Ishikawa (cell line): ENCODE measurements around the gene PROC.

Experiments used
- CEBPB ChIP-seq: IDR thresholded peaks from 2 replicates; pipeline ENCODE4 v1.6.1; 2012
- CREB1 ChIP-seq: IDR thresholded peaks from 2 replicates; pipeline ENCODE4 v1.6.1; 2012; ENCODE audit warnings: low read depth
- EGR1 ChIP-seq: IDR thresholded peaks from 2 replicates; pipeline ENCODE4 v1.6.1; 2012
- EP300 ChIP-seq: IDR thresholded peaks from 2 replicates; pipeline ENCODE4 v1.6.1; 2012; ENCODE audit warnings: borderline replicate concordance
- FOXM1 ChIP-seq: IDR thresholded peaks from 2 replicates; pipeline ENCODE4 v1.6.1; 2012; ENCODE audit warnings: low read depth, borderline replicate concordance
- NFIC ChIP-seq: IDR thresholded peaks from 2 replicates; pipeline ENCODE4 v1.6.1; 2012
- RAD21 ChIP-seq: IDR thresholded peaks from 2 replicates; pipeline ENCODE4 v1.6.1; 2012; ENCODE audit warnings: low read depth
- TAF1 ChIP-seq: IDR thresholded peaks from 2 replicates; pipeline ENCODE4 v1.6.1; 2012; ENCODE audit warnings: low read depth, mild to moderate bottlenecking
- TCF12 ChIP-seq: IDR thresholded peaks from 2 replicates; pipeline ENCODE4 v1.6.1; 2012; ENCODE audit warnings: low read depth
- TEAD4 ChIP-seq: IDR thresholded peaks from 2 replicates; pipeline ENCODE4 v1.6.1; 2012
- YY1 ChIP-seq: IDR thresholded peaks from 2 replicates; pipeline ENCODE4 v1.6.1; 2012; ENCODE audit warnings: low read depth
- ZBTB7A ChIP-seq: IDR thresholded peaks from 2 replicates; pipeline ENCODE4 v1.6.1; 2012; ENCODE audit warnings: low read depth
- TF ChIP-seq, protein P1 (sequence below): IDR thresholded peaks from 2 replicates; pipeline ENCODE4 v1.6.1; 2012
- TF ChIP-seq, protein P2 (sequence below): IDR thresholded peaks from 2 replicates; pipeline ENCODE4 v1.6.1; 2012
- TF ChIP-seq, protein P3 (sequence below): IDR thresholded peaks from 2 replicates; pipeline ENCODE4 v1.6.1; 2012; ENCODE audit warnings: low read depth, mild to moderate bottlenecking

Gene PROC

DNA sequence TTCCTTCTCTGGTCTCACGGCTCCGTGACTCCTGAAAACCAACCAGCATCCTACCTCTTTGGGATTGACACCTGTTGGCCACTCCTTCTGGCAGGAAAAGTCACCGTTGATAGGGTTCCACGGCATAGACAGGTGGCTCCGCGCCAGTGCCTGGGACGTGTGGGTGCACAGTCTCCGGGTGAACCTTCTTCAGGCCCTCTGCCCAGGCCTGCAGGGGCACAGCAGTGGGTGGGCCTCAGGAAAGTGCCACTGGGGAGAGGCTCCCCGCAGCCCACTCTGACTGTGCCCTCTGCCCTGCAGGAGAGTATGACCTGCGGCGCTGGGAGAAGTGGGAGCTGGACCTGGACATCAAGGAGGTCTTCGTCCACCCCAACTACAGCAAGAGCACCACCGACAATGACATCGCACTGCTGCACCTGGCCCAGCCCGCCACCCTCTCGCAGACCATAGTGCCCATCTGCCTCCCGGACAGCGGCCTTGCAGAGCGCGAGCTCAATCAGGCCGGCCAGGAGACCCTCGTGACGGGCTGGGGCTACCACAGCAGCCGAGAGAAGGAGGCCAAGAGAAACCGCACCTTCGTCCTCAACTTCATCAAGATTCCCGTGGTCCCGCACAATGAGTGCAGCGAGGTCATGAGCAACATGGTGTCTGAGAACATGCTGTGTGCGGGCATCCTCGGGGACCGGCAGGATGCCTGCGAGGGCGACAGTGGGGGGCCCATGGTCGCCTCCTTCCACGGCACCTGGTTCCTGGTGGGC, 10.0 kb downstream of the PROC start:
- TF ChIP-seq RAD21 (no peak), YY1 (no peak), CREB1 (no peak), ZBTB7A (no peak), TCF12 (no peak), TEAD4 (no peak), FOXM1 (no peak), NFIC (no peak), CEBPB (no peak), EGR1 (no peak), TAF1 (no peak), EP300 (no peak)
- TF ChIP-seq, protein P1, sequence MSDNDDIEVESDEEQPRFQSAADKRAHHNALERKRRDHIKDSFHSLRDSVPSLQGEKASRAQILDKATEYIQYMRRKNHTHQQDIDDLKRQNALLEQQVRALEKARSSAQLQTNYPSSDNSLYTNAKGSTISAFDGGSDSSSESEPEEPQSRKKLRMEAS: no peak
- TF ChIP-seq, protein P2, sequence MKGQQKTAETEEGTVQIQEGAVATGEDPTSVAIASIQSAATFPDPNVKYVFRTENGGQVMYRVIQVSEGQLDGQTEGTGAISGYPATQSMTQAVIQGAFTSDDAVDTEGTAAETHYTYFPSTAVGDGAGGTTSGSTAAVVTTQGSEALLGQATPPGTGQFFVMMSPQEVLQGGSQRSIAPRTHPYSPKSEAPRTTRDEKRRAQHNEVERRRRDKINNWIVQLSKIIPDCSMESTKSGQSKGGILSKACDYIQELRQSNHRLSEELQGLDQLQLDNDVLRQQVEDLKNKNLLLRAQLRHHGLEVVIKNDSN: no peak
- TF ChIP-seq, protein P3, sequence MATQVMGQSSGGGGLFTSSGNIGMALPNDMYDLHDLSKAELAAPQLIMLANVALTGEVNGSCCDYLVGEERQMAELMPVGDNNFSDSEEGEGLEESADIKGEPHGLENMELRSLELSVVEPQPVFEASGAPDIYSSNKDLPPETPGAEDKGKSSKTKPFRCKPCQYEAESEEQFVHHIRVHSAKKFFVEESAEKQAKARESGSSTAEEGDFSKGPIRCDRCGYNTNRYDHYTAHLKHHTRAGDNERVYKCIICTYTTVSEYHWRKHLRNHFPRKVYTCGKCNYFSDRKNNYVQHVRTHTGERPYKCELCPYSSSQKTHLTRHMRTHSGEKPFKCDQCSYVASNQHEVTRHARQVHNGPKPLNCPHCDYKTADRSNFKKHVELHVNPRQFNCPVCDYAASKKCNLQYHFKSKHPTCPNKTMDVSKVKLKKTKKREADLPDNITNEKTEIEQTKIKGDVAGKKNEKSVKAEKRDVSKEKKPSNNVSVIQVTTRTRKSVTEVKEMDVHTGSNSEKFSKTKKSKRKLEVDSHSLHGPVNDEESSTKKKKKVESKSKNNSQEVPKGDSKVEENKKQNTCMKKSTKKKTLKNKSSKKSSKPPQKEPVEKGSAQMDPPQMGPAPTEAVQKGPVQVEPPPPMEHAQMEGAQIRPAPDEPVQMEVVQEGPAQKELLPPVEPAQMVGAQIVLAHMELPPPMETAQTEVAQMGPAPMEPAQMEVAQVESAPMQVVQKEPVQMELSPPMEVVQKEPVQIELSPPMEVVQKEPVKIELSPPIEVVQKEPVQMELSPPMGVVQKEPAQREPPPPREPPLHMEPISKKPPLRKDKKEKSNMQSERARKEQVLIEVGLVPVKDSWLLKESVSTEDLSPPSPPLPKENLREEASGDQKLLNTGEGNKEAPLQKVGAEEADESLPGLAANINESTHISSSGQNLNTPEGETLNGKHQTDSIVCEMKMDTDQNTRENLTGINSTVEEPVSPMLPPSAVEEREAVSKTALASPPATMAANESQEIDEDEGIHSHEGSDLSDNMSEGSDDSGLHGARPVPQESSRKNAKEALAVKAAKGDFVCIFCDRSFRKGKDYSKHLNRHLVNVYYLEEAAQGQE: no peak

DNA sequence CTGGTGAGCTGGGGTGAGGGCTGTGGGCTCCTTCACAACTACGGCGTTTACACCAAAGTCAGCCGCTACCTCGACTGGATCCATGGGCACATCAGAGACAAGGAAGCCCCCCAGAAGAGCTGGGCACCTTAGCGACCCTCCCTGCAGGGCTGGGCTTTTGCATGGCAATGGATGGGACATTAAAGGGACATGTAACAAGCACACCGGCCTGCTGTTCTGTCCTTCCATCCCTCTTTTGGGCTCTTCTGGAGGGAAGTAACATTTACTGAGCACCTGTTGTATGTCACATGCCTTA, 10.5 kb downstream of the PROC start:
- no peak for TF ChIP-seq TAF1
- no peak for TF ChIP-seq EP300
- TF ChIP-seq ZBTB7A: no peak
- TF ChIP-seq YY1: no peak
- TF ChIP-seq, protein P1: no peak
- TF ChIP-seq, protein P2: no peak
- no peak for TF ChIP-seq EGR1
- TF ChIP-seq NFIC: no peak

DNA sequence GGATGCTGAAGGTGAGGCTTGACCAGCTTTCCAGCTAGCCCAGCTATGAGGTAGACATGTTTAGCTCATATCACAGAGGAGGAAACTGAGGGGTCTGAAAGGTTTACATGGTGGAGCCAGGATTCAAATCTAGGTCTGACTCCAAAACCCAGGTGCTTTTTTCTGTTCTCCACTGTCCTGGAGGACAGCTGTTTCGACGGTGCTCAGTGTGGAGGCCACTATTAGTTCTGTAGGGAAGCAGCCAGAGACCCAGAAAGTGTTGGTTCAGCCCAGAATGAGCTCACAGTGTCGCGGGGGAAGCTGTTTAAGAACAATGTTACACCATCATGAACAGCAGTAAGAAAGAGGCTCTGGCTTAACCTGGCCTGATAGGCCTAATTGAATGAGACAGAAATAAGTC, 11.1 kb downstream of the PROC start:
- TF ChIP-seq EP300 (no peak), NFIC (no peak), TCF12 (no peak), TEAD4 (no peak), FOXM1 (no peak), ZBTB7A (no peak), YY1 (no peak), RAD21 (no peak), CREB1 (no peak), EGR1 (no peak)
- TF ChIP-seq, protein P2: no peak
- TF ChIP-seq, protein P3: no peak
- TF ChIP-seq, protein P1: no peak

DNA sequence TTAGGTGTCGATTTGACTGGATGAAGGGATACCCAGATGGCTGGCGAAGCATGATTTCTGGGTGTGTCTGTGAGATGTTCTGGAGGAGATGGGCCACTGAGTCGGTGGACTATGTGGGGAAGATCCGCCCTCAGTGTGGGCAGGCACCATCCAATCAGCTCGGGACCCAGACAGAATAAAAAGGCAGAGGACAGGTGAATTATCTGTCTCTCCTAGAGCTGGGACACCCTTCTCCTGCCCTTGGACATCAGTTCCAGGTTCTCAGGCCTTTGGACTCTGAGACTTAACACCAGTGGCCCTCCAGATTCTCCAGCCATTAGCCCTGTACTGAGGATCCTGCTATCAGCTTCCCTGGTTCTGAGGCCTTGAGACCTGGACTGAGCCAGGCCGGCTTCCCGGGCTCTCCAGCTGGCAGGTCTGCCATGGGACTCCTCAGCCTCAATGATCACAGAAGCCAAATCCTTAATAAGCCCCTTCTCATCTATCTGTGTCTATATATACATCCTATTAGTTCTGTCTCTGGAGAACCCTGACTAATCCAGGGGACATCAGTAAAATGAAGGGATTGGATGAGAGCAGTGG, 11.7 kb downstream of the PROC start:
- TF ChIP-seq TCF12: no peak
- TF ChIP-seq NFIC: no peak
- no peak for TF ChIP-seq FOXM1
- TF ChIP-seq EGR1: no peak
- no peak for TF ChIP-seq YY1
- TF ChIP-seq, protein P3: no peak
- no peak for TF ChIP-seq ZBTB7A
- TF ChIP-seq, protein P1: no peak
- TF ChIP-seq EP300: no peak
- TF ChIP-seq, protein P2: no peak
- no peak for TF ChIP-seq TEAD4
- TF ChIP-seq CREB1: no peak
- TF ChIP-seq TAF1: no peak
- TF ChIP-seq RAD21: no peak
- TF ChIP-seq CEBPB: no peak
